WERI-Rb-1 (cell line): Measurements from ENCODE around the gene TRAPPC3L.

Experiments used
- DNase-seq: peaks from one replicate; pipeline ENCODE4 v3.0.0-alpha.2; 2020
- H3K27ac ChIP-seq: fragments of 250-450 bp; sonication (Bioruptor Pico); 2 replicates; pipeline ENCODE4 v1.5.1; 2020; ENCODE audit warnings: mild to moderate bottlenecking, moderate library complexity
- H3K27me3 ChIP-seq: fragments of 250-450 bp; sonication (Bioruptor Pico); 2 replicates; pipeline ENCODE4 v1.5.1; 2021; ENCODE audit warnings: mild to moderate bottlenecking, low read depth, moderate library complexity; ENCODE audit not compliant: insufficient read depth, severe bottlenecking
- H3K36me3 ChIP-seq: fragments of 250-450 bp; sonication (Bioruptor Pico); 2 replicates; pipeline ENCODE4 v1.5.1; 2020; ENCODE audit warnings: mild to moderate bottlenecking, moderate library complexity
- H3K4me3 ChIP-seq: 2 replicates; pipeline ENCODE4 v1.5.1; 2011; ENCODE audit warnings: low read depth, mild to moderate bottlenecking, control low read depth, low read length
- H3K9me3 ChIP-seq: fragments of 250-450 bp; sonication (Bioruptor Pico); 2 replicates; pipeline ENCODE4 v1.5.1; 2021; ENCODE audit warnings: mild to moderate bottlenecking, moderate library complexity; ENCODE audit not compliant: severe bottlenecking
- TF ChIP-seq, protein P1 (sequence below): IDR thresholded peaks from 2 replicates; pipeline ENCODE4 v1.5.1; 2011; ENCODE audit warnings: low read depth, mild to moderate bottlenecking, control low read depth, inconsistent platforms, low read length

Gene TRAPPC3L

DNA sequence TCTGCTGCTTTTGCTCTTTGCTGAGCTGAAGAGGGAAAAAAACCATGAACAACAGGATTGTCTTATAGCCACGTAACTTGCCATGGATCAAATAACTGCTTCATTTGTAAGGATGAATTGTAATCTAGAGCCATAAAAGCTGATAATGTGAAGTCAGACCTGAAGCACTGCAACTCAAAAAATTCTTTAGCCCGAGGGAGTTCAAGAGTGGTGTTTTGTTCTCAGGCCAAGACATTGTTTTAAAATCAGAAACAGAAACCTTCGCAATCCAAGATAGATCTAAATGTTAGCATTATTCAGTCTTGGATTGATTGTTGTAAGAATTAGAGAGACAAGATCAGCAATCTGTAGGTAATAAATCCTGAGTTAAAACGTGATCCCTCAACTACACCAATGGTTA lies at the start of gene TRAPPC3L:
Gene TRAPPC3L (minus strand): TSS at position 34 of the 400 bp plus-strand sequence. CDS start 170 bp downstream, outside the sequence.
- no peaks in the 10 kb centered on the region for H3K36me3 ChIP-seq
- H3K27ac ChIP-seq = no peak within 1 kb of the TSS
- H3K4me3 ChIP-seq = no peak within 1 kb of the TSS
- TF ChIP-seq, protein P1, sequence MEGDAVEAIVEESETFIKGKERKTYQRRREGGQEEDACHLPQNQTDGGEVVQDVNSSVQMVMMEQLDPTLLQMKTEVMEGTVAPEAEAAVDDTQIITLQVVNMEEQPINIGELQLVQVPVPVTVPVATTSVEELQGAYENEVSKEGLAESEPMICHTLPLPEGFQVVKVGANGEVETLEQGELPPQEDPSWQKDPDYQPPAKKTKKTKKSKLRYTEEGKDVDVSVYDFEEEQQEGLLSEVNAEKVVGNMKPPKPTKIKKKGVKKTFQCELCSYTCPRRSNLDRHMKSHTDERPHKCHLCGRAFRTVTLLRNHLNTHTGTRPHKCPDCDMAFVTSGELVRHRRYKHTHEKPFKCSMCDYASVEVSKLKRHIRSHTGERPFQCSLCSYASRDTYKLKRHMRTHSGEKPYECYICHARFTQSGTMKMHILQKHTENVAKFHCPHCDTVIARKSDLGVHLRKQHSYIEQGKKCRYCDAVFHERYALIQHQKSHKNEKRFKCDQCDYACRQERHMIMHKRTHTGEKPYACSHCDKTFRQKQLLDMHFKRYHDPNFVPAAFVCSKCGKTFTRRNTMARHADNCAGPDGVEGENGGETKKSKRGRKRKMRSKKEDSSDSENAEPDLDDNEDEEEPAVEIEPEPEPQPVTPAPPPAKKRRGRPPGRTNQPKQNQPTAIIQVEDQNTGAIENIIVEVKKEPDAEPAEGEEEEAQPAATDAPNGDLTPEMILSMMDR = no peak
- DNase-seq = no peak
- H3K27me3 ChIP-seq = no peaks in the 10 kb centered on the region
- H3K9me3 ChIP-seq = no peaks in the 10 kb centered on the region

GRCh38 chr6:116595247-116595646 lies 49.8 kb upstream of the TRAPPC3L start:
- H3K4me3 ChIP-seq = no peak overlapping the region
- no peak for DNase-seq
- no peaks in the 10 kb centered on the region for H3K27me3 ChIP-seq
- peaks cover 32% of the 10 kb centered on the region for H3K36me3 ChIP-seq
- TF ChIP-seq, protein P1 = no peak
- no peak overlapping the region for H3K27ac ChIP-seq
- no peaks in the 10 kb centered on the region for H3K9me3 ChIP-seq

DNA sequence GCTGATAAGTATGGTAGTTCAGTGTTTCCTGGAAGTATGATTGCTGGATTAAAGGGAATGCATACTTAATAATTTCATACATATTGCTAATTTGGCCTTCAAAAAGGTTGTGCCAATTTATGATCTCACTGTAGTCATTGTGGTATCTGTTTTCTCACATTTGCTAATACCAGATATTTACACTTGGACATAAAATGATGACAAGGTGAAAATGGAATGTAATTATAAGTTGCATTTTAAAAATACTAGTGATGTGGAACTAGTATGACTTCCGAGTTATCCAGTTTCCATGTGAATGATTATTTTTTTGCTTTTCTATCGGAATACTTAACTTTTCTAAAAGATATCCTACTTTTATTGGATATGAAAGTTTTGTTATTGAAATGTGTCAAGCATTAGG lies 41.3 kb upstream of the TRAPPC3L start:
- no peak for DNase-seq
- Histone ChIP-seq H3K4me3 (no peak overlapping the region), H3K36me3 (peaks cover 58% of the 10 kb centered on the region), H3K9me3 (no peaks in the 10 kb centered on the region), H3K27me3 (no peaks in the 10 kb centered on the region), H3K27ac (no peak overlapping the region)
- TF ChIP-seq, protein P1 = no peak

DNA sequence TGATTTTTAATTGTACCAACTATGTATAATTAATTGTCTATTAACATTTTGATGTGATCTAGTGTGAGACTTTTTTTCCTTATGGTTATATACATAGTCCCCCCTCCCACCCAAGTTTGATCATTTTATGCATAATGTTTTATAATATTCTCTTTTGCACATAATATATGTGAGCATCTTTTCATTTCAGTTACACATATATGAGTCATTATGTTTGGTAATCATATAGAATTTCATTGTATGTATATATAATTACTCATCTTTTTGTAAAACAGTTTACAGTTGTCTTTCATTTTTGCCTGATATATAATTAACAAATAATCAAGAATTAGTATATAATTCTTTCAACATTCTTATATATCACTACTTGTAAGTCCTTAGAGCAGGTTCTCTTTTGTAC lies 40.8 kb upstream of the TRAPPC3L start:
- Histone ChIP-seq H3K27me3 (no peaks in the 10 kb centered on the region), H3K9me3 (no peaks in the 10 kb centered on the region), H3K36me3 (peaks cover 58% of the 10 kb centered on the region), H3K4me3 (no peak overlapping the region), H3K27ac (no peak overlapping the region)
- DNase-seq = no peak
- TF ChIP-seq, protein P1 = no peak

GRCh38 chr6:116580198-116580597 lies 34.7 kb upstream of the TRAPPC3L start:
- Histone ChIP-seq H3K27ac (no peak overlapping the region), H3K4me3 (no peak overlapping the region), H3K36me3 (peaks cover 73% of the 10 kb centered on the region), H3K9me3 (no peaks in the 10 kb centered on the region), H3K27me3 (no peaks in the 10 kb centered on the region)
- no peak for DNase-seq
- TF ChIP-seq, protein P1 = no peak

- H3K36me3 ChIP-seq = peaks cover 72% of the 10 kb centered on the region
- H3K9me3 ChIP-seq = no peaks in the 10 kb centered on the region
- no peaks in the 10 kb centered on the region for H3K27me3 ChIP-seq
- H3K4me3 ChIP-seq = no peak overlapping the region
- H3K27ac ChIP-seq = no peak overlapping the region
- DNase-seq = no peak
- TF ChIP-seq, protein P1 = no peak
Measured at GRCh38 chr6:116579143-116579542, 33.7 kb upstream of the TRAPPC3L start.
